A673 (cell line): ENCODE results near the gene CARHSP1. TPM values are rescaled to one million over a fixed set of nuclear protein-coding genes. Genes with fewer than 3 reads are reported as not detected.

ENCODE experiments used
- BruUV-seq: library from RNA; stranded (reverse); fragments of 400-500 nt; replicated peaks from 2 replicates; lab custom pipeline; 2021; lab: Mats Ljungman, UMichigan
- CTCF ChIA-PET: fragments of 300-600 bp; sonication (Branson Sonifier 250); formaldehyde crosslinking; loops from one replicate; lab custom pipeline; 2022; ENCODE audit warnings: antibody characterized with exemption; lab: Charles Lee
- POLR2A ChIA-PET: fragments of 300-600 bp; sonication (Branson Sonifier 250); formaldehyde crosslinking; loops from one replicate; lab custom pipeline; 2022; ENCODE audit warnings: antibody characterized with exemption; ENCODE audit not compliant: low non-redundant PET; lab: Charles Lee
- DNase-seq: peaks from one replicate; pipeline ENCODE4 v3.0.0-alpha.2; 2015; ENCODE audit warnings: low spot score
- H3K27ac ChIP-seq: fragments of 200-600 bp; sonication (generic); 2 replicates; pipeline ENCODE4 v1.5.1; 2016; ENCODE audit warnings: mixed run types, low read depth, mild to moderate bottlenecking, mixed read lengths, antibody characterized with exemption, low read length; ENCODE audit not compliant: poor library complexity, severe bottlenecking
- H3K27me3 ChIP-seq: fragments of 200-600 bp; sonication (generic); replicated peaks from 2 replicates; pipeline ENCODE4 v1.6.1; 2017; ENCODE audit warnings: mixed run types, low read depth, mild to moderate bottlenecking, mixed read lengths, antibody characterized with exemption, low read length; ENCODE audit not compliant: insufficient read depth, poor library complexity
- H3K36me3 ChIP-seq: fragments of 200-600 bp; sonication (generic); 2 replicates; pipeline ENCODE4 v1.6.1; 2016; ENCODE audit warnings: mixed run types, mild to moderate bottlenecking, mixed read lengths, antibody characterized with exemption, low read length; ENCODE audit not compliant: insufficient read depth, poor library complexity, severe bottlenecking
- H3K4me1 ChIP-seq: fragments of 200-600 bp; sonication (generic); 2 replicates; pipeline ENCODE4 v1.6.1; 2017; ENCODE audit warnings: mixed run types, mild to moderate bottlenecking, mixed read lengths, antibody characterized with exemption, low read length; ENCODE audit not compliant: insufficient read depth, poor library complexity, severe bottlenecking
- H3K4me3 ChIP-seq: fragments of 200-600 bp; sonication (generic); 2 replicates; pipeline ENCODE4 v1.5.1; 2016; ENCODE audit warnings: low read depth, mixed run types, mild to moderate bottlenecking, mixed read lengths, low read length; ENCODE audit not compliant: poor library complexity, severe bottlenecking
- H3K9me3 ChIP-seq: fragments of 200-600 bp; sonication (generic); 2 replicates; pipeline ENCODE4 v1.6.1; 2016; ENCODE audit warnings: mixed run types, low read depth, mild to moderate bottlenecking, mixed read lengths, antibody characterized with exemption, low read length; ENCODE audit not compliant: poor library complexity, severe bottlenecking
- CTCF ChIP-seq: fragments of 300-800, 200-600 bp; sonication (generic); conservative IDR thresholded peaks from 2 replicates; pipeline ENCODE4 v1.5.1; 2017; ENCODE audit warnings: low read depth, mild to moderate bottlenecking, antibody characterized with exemption, low read length, moderate library complexity, mixed read lengths
- EZH2 ChIP-seq: fragments of 200-600 bp; sonication (generic); IDR thresholded peaks from 2 replicates; pipeline ENCODE4 v1.6.1; 2017; ENCODE audit warnings: borderline replicate concordance, low read depth, mild to moderate bottlenecking, mixed read lengths, antibody characterized with exemption, low read length; ENCODE audit not compliant: poor library complexity, severe bottlenecking
- intact Hi-C: fragments of 100-400 bp; cut with micrococcal nuclease; formaldehyde crosslinking; loops from one replicate; pipeline ENCODE4 v1.10.0; 2022; ENCODE audit not compliant: unreplicated experiment
- total RNA-seq: library from RNA; stranded (reverse); gene quantifications from 2 replicates; pipeline ENCODE4 v1.2.3, GENCODE V29; 2021

The CARHSP1 gene
- total RNA-seq, 1 experiment from 2014 or later: 316 TPM

- CTCF ChIA-PET: no interaction called here
- TF ChIP-seq EZH2 (no peak), CTCF (no peak)
- Histone ChIP-seq H3K27me3 (no peaks in the 10 kb centered on the region), H3K27ac (no peak overlapping the region), H3K4me1 (no peaks in the 10 kb centered on the region), H3K9me3 (no peaks in the 10 kb centered on the region), H3K4me3 (no peak overlapping the region), H3K36me3 (peaks cover 96% of the 10 kb centered on the region)
- POLR2A ChIA-PET: no interaction called here
- no peak for DNase-seq
- intact Hi-C loops: loop anchor here (10.0 kb wide), 1 partner anchor 215 kb away; no protein-coding TSS in a partner anchor
- BruUV-seq: no TSS peak
Measured at GRCh38 chr16:8899709-8900317, 31.0 kb upstream of the CARHSP1 start.

DNA sequence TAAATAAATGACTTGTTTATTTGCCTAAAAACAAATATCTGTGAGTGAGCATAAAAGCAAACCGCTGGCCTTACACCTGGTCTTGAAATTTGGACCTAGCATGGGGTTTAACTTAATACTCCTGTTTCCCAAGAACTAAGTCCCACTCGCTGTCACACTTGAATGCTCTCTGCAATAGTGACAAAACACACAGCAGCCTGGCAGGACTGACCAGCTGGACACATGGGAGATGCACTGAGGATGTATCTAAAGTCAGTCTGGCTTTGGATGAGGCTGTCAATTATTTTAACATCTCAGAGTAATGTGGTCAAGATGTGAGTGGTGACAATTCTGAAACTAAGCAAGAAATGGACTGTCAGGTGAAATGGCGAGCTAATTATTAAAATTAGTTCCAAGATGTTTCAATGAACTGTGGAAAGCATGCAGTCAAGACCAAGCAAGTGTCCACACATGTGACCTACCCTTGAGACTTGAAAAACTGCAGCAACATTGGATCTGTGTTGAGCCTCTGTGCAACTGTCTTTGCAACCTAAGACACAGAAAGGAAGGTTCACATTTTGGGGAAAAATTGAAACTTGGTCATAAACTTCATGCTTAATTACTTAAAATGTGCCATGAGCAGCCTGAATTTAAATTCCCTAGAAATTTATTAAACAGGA is 30.0 kb upstream of the CARHSP1 start:
- no peak overlapping the region for H3K4me3 ChIP-seq
- no peaks in the 10 kb centered on the region for H3K27me3 ChIP-seq
- no TSS peak for BruUV-seq
- H3K36me3 ChIP-seq: peaks cover 98% of the 10 kb centered on the region
- ChIA-PET POLR2A (no interaction called here), CTCF (no interaction called here)
- H3K9me3 ChIP-seq: no peaks in the 10 kb centered on the region
- no peak for DNase-seq
- no peaks in the 10 kb centered on the region for H3K4me1 ChIP-seq
- TF ChIP-seq EZH2: no peak
- no peak for TF ChIP-seq CTCF
- no peak overlapping the region for H3K27ac ChIP-seq
- intact Hi-C loops: no loop called here

- CTCF ChIA-PET: no interaction called here
- no peaks in the 10 kb centered on the region for H3K4me1 ChIP-seq
- POLR2A ChIA-PET: no interaction called here
- no peaks in the 10 kb centered on the region for H3K9me3 ChIP-seq
- H3K27ac ChIP-seq: no peak overlapping the region
- TF ChIP-seq CTCF (no peak), EZH2 (no peak)
- BruUV-seq: no TSS peak
- H3K27me3 ChIP-seq: no peaks in the 10 kb centered on the region
- H3K4me3 ChIP-seq: no peak overlapping the region
- no peak for DNase-seq
- H3K36me3 ChIP-seq: peaks cover 90% of the 10 kb centered on the region
- intact Hi-C loops: no loop called here
Measured at GRCh38 chr16:8894736-8895334, 26.0 kb upstream of the CARHSP1 start.
